D721Med (cell line): ENCODE results near the gene GDPD2.
A peak's percentile ranks its signal among the peaks of the same experiment; 100 is the strongest.

Source experiments
- DNase-seq: peaks from one replicate; pipeline ENCODE4 v3.0.0; 2011; ENCODE audit warnings: low spot score; ENCODE audit not compliant: insufficient read length
- FAIRE-seq: peaks from 2 replicates; lab custom pipeline; 2011; peaks lifted over from hg19 to GRCh38; lab: Jason Lieb, UNC
- TF ChIP-seq, protein P1 (sequence below): IDR thresholded peaks from 2 replicates; pipeline ENCODE4 v1.5.1; 2012; ENCODE audit warnings: mild to moderate bottlenecking, control low read depth; ENCODE audit not compliant: insufficient read depth; ENCODE audit errors: missing control alignments

Gene GDPD2

DNA sequence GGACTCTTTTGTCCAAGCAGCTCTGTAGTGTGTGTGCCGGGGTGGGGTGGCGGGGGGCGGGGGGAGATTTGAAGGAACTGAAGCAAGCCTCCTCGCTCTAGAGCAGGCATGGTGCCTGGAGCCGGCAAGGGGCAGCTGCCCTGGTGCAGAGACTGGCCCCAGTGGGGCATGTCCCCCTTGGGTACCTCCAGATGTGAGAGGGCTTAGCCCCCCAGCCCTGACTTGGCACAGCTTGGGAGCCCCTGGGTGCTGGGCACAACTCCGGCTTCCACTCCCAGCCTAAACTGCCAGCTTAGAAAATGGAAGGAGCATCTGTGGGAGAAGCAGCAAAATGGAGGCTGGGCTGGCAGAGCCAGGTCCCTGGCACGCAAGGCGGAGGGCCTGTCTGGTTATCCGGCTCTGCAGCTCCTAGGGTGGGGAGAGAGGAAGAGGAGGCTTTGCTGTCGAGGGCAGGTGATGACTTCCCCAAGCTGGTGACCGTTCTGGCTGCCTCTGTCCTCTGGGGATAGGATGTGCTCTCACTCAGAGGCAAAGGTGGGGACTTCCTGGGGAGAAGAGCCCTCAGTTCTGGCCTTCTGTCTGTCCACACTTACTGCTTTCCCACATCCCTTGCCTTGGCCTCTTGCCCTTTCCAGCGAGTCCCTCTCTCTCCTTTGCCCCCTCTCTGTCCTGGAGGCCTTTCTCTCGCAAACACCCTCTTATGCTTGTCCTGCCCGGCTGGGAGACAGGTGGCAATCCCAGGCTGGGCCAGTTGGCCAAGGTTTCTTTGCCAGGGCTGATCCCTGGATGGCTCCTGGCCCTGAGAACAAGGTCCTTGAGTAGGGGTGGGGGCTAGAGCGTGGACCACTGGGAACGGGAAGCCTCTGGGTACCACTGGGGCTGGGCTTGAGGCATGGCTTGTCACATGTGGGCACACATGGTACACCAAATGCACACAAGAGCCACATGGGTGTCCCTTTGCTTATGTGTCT is 23.6 kb downstream of the GDPD2 start:
- TF ChIP-seq, protein P1, sequence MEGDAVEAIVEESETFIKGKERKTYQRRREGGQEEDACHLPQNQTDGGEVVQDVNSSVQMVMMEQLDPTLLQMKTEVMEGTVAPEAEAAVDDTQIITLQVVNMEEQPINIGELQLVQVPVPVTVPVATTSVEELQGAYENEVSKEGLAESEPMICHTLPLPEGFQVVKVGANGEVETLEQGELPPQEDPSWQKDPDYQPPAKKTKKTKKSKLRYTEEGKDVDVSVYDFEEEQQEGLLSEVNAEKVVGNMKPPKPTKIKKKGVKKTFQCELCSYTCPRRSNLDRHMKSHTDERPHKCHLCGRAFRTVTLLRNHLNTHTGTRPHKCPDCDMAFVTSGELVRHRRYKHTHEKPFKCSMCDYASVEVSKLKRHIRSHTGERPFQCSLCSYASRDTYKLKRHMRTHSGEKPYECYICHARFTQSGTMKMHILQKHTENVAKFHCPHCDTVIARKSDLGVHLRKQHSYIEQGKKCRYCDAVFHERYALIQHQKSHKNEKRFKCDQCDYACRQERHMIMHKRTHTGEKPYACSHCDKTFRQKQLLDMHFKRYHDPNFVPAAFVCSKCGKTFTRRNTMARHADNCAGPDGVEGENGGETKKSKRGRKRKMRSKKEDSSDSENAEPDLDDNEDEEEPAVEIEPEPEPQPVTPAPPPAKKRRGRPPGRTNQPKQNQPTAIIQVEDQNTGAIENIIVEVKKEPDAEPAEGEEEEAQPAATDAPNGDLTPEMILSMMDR: no peak
- DNase-seq (no peak), FAIRE-seq (no peak)

DNA sequence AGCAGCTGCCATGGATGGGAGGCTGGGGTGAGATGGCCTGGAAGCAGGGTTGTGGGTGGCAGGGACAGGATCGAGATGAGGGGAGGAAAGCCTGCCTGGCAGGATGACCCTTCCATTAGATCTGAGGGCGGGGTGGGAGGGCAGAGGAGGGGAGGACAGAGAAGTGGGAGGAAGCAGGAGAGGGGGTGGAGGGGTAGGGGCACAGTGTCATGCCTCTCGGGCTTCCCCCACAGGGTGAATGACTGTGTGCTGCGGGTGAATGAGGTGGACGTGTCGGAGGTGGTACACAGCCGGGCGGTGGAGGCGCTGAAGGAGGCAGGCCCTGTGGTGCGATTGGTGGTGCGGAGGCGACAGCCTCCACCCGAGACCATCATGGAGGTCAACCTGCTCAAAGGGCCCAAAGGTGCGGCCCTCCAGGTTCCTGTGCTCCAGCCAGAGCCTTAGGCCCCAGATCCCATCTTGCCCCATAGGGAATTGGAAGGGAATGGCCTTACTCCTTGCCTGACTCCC is 26.4 kb downstream of the GDPD2 start:
- DNase-seq: no peak
- TF ChIP-seq, protein P1: no peak
- FAIRE-seq: no peak

DNA sequence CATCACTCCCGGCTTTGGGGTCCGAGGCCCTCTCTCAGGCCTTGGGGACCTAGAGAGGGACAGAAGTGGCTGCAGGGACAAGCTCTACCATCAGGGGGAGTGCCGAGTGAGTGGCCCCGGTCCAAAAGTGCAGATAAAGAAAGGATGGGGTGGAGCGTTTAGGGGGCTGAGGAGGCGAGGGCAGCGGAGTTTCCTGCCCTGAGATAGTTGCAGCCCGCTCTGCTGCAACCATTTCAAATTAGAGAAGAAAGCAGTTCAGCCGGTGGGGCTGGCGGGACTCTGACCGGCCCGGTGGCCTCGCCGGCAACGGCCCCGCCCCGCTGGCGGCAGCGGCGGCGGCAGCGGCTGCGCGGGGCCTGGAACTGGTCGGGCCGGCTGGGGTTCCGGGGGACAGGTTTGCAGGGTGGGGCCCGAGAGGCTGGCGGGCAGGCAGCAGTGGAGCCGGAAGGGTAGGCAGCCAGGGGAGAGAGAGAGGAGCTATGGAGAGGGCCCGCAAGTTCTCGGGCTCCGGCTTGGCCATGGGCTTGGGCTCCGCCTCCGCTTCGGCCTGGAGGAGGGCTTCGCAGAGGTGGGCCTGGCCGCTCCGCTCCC is 29.1 kb downstream of the GDPD2 start:
- TF ChIP-seq, protein P1: peak; percentile 49
- FAIRE-seq: no peak
- no peak for DNase-seq

DNA sequence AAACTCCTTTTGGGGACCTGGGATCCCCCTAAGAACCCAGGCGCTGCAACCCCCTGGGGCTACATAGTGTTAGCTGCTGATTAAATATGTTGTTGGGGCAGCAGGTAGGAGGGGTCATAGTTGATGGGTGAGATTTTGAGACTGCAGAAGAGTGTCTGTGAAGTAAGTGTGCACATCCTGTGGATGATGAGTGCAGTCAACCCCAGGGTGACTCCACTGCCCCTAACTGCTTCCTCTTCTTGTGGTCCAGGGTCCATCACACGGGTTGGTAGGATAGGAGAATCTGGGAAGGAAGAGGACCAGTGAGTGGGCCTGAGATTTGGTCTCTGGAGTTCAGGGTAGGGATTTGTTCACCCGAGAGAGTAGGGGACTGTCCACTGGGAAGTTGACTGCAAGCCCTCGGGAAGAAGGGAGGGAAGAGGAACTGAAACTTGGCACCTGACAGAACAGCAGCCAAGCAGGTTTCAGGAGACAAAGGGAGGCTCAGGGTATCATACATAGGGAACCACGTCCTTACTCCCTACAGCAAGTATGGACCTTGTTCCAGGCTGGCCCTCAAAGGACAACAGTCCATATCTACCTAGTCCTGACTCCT is 30.0 kb downstream of the GDPD2 start:
- TF ChIP-seq, protein P1: no peak
- DNase-seq: no peak
- FAIRE-seq: no peak

DNA sequence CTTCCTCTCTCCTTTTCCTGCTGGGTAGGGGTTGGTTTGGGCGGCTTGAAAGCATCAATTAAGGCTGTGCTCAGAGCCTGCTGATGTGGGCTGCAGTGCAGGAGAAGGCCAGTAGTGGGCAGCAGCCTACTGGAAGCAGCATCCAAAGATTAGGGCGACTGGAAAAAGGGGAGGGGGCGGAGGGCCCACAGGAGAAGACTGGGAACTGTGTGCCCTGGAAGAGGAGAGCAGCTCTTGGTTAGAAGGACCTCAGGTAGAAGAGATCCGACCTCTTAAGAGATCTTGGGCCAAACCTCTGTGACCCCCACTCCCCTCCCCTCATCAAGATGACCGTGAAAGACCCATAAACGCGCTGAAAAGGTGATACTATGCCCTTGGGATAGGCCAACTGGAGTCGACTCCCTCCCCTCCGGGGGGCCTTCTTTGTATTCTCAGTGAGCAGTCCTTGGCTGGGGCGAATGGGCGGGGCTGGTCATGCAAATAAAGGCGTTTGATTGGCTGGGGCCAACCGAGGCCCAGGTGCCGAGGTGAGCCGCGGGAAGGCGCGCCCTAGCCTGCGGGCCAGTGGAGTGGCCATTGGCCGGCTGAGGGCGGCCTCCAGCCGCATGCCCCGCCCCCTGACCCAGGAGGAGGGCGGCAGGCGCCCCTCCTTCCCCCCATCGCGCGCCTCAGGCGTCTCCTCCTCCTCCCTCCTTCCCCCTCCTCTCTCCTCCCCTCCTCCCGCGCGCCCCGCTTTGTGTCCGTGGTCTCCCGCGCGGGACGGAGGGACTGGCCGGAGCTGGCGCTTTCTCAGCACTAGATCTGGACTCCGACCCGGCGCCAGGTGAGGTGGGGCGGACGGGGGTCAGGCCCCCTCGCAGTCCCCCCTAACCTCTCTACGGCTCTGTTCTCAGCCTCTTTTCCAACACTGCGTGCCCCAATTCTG is 31.6 kb downstream of the GDPD2 start:
- DNase-seq (peak; percentile 53), FAIRE-seq (no peak)
- TF ChIP-seq, protein P1: peak; percentile 88
